Urinary bladder (tissue), 4 donors: Measurements from ENCODE around the gene RPL38. TPM values are rescaled to one million over a fixed set of nuclear protein-coding genes. Genes with fewer than 3 reads are reported as not detected.

ENCODE experiments used
- DNase-seq: peaks from one replicate; pipeline ENCODE4 v3.0.0-alpha.2; 2015; ENCODE audit errors: extremely low spot score
- H3K27ac ChIP-seq: one replicate; pipeline ENCODE4 v1.5.1; 2013; ENCODE audit warnings: low read depth, mild to moderate bottlenecking, moderate library complexity
- H3K36me3 ChIP-seq: one replicate; pipeline ENCODE4 v1.6.1; 2013; ENCODE audit warnings: mild to moderate bottlenecking, moderate library complexity; ENCODE audit not compliant: insufficient read depth
- H3K4me1 ChIP-seq: one replicate; pipeline ENCODE4 v1.6.1; 2013; ENCODE audit warnings: mild to moderate bottlenecking, moderate library complexity; ENCODE audit not compliant: insufficient read depth
- H3K4me3 ChIP-seq: one replicate; pipeline ENCODE4 v1.5.1; 2013; ENCODE audit warnings: low read depth, low read length
- WGBS: extraction: QIAGEN DNeasy Blood & Tissue Kit; methylation state at CpG from one replicate; pipeline ENCODE4 v1.1.7; 2013; 5-methylcytosine and 5-hydroxymethylcytosine counted together
- polyA plus RNA-seq: library from polyadenylated mRNA; stranded (reverse); fragments of 200-250 nt; gene quantifications from one replicate; pipeline ENCODE4 v1.2.3, GENCODE V29; 2013
- total RNA-seq: library from RNA; depleted of rRNA; stranded (reverse); fragments of >200 nt; gene quantifications from one replicate; pipeline ENCODE4 v1.2.3, GENCODE V29; 2014
- donor health status: healthy with polysubstance abuse.
- donor health status: healthy.

Gene RPL38
- total and polyA plus RNA-seq, 2 donors = 1,535 to 1,536 TPM

DNA sequence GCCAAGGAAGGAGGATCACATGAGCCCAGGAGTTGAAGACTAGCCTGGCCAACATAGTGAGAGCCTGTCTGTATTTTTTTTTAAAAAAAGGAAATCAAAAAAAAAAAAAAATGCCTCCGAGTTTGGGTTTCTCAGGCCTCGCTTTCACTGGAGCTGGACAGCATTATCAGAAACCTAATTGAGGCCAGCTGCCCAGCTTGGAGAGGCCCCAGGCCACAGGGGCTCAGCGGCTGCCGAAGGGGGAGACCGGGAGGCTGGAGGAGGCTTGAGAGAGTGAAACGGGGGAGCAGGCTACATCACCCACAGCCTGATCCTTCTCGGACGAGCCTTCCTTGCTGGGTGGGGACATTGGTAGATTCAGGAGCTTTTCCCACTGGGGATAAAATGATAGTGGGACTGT, 15.0 kb downstream of the RPL38 start:
- Histone ChIP-seq H3K4me3 (no peak overlapping the region), H3K36me3 (no peaks in the 10 kb centered on the region), H3K27ac (no peak overlapping the region), H3K4me1 (no peaks in the 10 kb centered on the region)
- DNase-seq = no peak
- WGBS = 52% methylated on average over 8 of the region's 8 CpGs

DNA sequence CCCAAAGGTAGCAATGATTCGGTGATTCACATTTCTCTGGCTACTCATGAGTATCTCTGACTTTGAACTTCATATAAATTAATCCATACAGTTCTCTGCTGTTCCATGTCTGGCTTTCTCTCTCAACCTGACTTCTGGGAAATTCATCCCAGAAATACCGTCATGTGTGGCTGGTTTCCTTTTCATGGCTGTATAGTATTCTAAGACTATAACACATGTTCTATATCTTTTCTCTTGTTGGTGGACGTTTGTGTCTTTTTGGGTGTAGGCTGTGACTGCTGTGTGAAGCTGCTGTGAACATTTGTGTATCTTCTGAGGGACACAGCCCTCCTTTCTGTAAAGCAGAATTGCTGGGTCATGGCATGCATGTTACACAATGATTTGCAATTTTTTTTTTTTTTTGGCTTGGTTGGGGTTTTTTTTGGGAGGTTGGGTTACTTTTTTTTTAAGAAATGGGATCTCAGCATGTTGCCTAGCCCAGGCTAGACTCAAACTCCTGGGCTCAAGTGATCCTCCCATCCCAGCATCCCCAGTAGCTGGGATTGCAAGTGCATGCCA, 16.2 kb downstream of the RPL38 start:
- Histone ChIP-seq H3K4me3 (no peak overlapping the region), H3K27ac (no peak overlapping the region)
- WGBS = 86% methylated on average over 3 of the region's 3 CpGs

DNA sequence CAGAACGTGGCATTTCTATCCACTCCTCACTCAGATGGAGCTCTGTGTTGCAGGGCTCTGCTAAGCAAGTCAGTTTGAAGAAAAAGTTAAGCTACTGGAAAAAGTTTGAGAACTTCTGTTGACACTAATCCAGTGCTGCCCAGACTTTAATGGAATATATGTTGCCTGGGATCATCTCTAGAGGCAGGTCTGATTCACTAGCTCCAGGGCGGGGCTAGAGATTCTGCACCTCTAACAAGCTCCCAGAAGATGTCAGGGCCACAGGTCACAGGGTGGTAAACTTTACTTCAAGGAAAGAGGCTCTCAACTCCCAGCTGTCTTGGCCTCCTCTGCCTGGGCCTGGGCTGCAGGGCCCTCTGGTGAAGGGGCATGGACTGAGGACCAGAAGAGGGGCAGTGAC, 16.7 kb downstream of the RPL38 start:
- WGBS = 90% methylated on average over 2 of the region's 2 CpGs
- no peaks in the 10 kb centered on the region for H3K4me1 ChIP-seq
- no peak overlapping the region for H3K4me3 ChIP-seq
- H3K36me3 ChIP-seq = no peaks in the 10 kb centered on the region
- H3K27ac ChIP-seq = no peak overlapping the region
- no peak for DNase-seq

More for the DNA sequence above, 16.2 kb downstream of the RPL38 start:
- no peaks in the 10 kb centered on the region for H3K4me1 ChIP-seq
- DNase-seq = no peak
- H3K36me3 ChIP-seq = no peaks in the 10 kb centered on the region

DNA sequence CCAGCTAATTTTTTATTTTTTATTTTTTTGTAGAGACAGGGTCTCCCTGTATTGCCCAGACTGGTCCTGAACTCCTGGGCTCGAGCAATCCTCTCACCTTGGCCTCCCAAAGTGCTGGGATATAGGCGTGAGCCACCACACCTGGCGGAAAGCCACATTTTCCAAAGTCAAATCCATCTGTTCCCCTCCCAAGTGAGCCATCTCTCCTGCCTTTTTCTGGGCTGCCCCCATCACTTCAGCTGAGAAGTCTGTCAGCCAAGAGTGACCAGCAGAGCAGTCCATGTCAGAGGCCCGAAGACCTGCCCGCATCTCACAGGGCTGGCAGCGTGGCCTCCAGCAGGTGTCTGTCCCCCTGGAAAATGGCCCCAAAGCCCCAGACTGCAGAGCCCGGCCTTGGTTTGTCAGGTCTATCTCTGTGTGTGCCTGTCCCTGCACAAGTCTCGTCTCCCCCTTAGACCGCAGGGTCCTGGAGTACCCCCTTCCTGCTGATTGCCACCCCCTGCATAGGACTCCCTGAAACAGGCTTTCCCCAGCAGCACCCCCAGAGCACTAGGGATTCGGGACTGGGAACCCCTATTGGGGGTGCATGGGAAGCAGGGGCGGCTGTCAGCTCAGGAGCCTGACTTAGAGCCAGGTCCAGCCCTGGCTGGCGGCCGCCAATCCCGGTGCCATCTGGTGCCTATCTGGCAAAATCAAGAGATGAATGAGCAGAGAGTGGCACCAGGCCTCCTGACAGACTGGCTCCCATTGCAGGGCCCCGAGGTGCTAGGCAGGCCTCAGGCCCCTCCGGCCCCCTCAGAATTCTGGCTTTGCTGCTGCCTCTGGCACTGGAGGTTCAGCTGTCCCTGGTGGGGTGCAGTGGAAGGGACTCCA, 17.7 kb downstream of the RPL38 start:
- H3K36me3 ChIP-seq = no peaks in the 10 kb centered on the region
- H3K4me1 ChIP-seq = no peaks in the 10 kb centered on the region
- no peak overlapping the region for H3K27ac ChIP-seq
- no peak overlapping the region for H3K4me3 ChIP-seq
- no peak for DNase-seq
- 96% methylated on average over 16 of the region's 16 CpGs for WGBS

DNA sequence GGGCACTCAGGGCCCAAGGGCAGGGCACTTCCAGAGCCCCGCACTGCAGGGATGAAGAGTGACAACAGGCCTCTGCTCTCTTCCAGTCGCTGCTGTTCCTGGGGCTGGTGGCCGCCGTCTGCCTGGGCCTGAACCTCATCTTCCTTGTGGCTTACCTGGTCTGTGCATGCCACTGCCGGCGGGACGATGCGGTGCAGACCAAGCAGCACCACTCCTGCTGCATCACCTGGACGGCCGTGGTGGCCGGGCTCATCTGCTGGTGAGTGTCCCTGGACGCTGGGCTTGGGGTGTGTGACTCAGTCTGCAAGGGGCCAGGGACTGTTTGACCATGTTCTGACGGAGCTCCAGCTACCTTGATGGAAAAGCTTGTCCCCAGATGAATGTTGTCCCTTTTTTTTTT, 18.9 kb downstream of the RPL38 start:
- Histone ChIP-seq H3K4me3 (no peak overlapping the region), H3K27ac (no peak overlapping the region), H3K4me1 (no peaks in the 10 kb centered on the region), H3K36me3 (no peaks in the 10 kb centered on the region)
- WGBS = 96% methylated on average over 13 of the region's 13 CpGs
- no peak for DNase-seq

DNA sequence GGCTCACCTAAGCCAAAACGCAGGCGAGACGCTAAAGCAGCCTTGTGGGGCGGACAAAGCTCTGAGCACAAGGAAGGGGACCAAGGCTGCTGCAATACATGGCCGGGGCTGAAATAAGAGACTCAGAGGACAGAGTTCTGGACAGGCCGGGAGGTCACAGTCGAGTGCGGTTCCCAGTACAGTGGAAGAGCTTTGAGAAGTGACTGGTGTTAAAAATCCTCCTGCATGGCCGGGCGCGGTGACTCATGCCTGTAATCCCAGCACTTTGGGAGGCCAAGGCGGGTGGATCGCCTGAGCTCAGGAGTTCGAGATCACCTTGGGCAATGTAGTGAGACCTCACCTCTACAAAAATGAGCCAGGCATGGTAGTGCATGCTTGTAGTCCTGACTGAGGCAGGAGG, 20.4 kb downstream of the RPL38 start:
- 93% methylated on average over 14 of the region's 14 CpGs for WGBS
- Histone ChIP-seq H3K4me3 (no peak overlapping the region), H3K36me3 (no peaks in the 10 kb centered on the region), H3K4me1 (no peaks in the 10 kb centered on the region), H3K27ac (no peak overlapping the region)
- no peak for DNase-seq

DNA sequence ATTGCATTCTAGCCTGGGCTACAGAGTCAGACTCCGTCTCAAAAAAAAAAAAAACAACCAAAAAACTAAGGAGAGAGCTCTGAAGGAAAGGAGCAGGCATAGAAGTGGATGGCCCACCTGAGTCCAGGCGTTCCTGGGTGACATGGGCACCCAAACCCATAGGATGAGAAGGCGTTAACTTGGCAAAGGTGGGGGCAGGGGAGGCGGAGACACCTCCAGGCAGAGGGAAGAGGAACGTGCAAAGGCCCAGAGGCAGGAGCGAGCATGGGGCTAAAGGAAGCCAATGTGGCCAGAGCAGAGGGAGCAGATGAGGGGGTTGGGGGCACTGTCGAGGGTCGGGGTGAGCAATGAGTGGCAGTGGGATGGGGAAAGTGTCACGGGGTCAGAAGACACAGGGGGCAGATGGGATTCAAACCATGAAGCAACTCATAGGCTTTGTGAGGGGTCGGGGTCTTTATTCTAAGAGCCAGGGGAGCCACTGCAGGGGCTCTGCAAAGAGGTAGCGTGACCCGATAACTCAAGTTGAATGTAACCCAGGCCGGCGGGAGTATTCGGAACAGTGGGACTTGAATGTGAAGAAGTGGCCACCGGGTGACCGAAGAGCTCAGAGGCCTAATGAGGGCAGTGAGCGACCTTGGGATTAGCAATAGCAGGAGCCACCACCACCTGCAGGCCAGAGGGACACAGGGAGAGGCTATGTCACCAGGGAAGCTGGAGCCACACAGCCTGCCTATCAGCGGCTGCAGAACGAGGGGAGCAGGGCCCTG, 21.7 kb downstream of the RPL38 start:
- no peaks in the 10 kb centered on the region for H3K36me3 ChIP-seq
- no peaks in the 10 kb centered on the region for H3K4me1 ChIP-seq
- no peak overlapping the region for H3K4me3 ChIP-seq
- DNase-seq = no peak
- WGBS = 97% methylated on average over 20 of the region's 20 CpGs
- no peak overlapping the region for H3K27ac ChIP-seq

DNA sequence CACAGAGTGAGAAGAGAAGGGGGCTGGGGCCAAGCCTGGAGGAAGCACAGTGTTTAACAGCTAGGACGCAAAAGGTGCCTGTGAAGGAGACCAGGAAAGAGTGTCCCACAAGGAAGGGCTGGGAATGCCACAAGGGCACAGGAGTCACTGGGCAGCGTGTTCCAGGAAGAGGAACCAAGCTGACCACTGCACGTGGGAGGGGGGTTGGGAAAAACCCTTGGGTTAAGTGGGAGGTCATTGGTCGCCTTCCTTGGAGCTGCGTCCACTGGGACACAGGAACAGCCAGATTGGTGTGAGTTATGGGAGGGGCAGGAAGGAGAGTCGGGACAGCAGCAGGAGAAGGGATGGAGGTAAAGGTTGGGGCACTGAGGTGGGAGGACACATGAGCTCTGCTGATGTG, 22.8 kb downstream of the RPL38 start:
- no peak overlapping the region for H3K4me3 ChIP-seq
- DNase-seq = no peak
- H3K36me3 ChIP-seq = no peaks in the 10 kb centered on the region
- 78% methylated on average over 6 of the region's 6 CpGs for WGBS
- no peaks in the 10 kb centered on the region for H3K4me1 ChIP-seq
- no peak overlapping the region for H3K27ac ChIP-seq

DNA sequence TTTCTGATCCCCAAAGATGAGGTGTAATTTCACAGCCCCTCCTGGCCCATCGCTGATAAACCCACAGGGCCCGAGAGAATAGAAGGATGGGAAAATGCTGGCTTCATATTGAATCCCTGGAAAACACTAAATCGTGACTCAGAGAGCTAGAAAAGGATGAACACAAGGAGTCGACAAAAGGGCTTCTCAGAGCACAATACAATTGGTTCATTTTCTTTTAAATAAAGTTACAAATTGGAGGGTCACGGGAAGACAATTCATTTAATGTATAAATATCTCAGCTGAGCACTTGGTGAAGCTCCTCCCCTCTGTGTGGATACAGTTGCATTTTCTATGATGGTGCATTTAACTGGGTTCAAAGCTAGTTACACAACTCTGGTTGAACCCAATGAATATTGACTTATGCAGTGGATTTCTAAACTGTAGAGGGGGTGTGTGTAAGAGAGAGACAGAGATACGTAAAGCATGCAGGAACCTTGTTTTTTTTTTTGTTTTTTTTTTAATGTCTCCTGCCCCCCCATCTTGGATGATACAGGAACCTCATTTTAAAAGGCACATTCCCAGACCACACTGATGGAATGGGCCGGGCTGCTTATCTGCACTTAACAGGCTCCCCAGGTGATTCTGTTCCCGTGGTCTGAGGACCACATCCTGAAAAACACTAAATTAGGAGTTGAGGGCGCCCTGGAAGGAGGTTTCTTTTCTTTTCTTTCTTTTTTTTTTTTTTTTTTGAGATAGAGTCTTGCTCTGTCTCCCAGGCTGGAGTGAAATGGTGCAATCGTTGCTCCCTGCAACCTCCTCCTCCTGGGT, 24.0 kb downstream of the RPL38 start:
- no peak overlapping the region for H3K4me3 ChIP-seq
- H3K36me3 ChIP-seq = no peaks in the 10 kb centered on the region
- H3K4me1 ChIP-seq = no peaks in the 10 kb centered on the region
- no peak for DNase-seq
- WGBS = 89% methylated on average over 10 of the region's 10 CpGs
- no peak overlapping the region for H3K27ac ChIP-seq

DNA sequence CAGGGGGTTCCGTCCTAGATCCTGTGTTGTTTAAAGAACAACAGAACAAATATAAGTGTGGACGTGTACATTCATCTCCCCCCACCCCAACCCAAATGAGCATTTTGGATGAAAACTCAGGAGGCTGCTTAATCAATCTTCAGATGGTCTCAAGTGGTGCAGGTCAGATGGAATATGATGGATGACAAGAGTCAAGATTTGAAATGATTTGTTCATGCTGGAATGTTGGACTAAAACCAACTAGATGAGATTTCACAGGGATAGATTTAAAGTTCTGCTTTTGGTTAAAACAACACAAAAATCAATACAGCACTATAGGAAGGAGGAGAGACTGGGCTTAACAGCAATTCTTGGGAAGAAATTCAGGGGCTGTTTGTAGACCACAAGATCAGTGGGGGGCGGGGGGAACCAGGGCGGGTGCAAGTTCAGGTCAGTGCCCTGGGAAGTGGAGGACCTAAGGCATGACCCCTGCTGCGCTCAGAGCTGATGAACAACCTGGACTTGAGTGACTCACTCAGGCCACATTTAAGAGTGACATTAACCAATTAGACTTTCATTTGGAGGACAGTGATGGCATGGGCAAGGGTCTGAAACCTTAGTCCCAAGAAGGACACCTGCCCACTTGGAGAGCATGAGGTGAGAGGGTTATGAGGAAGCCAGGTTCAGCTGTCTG, 25.0 kb downstream of the RPL38 start:
- Histone ChIP-seq H3K36me3 (no peaks in the 10 kb centered on the region), H3K4me1 (no peaks in the 10 kb centered on the region), H3K4me3 (no peak overlapping the region), H3K27ac (no peak overlapping the region)
- no peak for DNase-seq
- WGBS = 81% methylated on average over 5 of the region's 5 CpGs

DNA sequence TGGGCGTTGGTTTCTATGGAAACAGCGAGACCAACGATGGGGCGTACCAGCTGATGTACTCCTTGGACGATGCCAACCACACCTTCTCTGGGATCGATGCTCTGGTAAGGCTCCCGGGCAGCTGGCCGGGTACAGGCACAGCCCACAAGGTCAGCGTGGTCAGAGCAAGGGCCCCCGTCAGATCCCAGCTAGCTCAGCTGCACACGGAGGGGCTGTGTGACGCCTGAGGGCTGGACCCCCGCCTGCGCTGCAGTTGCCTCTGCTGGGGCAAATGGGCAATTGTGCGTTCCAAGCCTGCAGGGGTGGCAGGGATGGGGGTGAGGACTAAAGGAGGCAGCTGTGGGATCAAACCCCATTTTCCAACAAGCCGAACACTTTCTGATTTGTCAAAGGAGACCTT, 27.4 kb downstream of the RPL38 start:
- DNase-seq = no peak
- 94% methylated on average over 16 of the region's 16 CpGs for WGBS
- Histone ChIP-seq H3K4me3 (no peak overlapping the region), H3K4me1 (no peaks in the 10 kb centered on the region), H3K27ac (no peak overlapping the region), H3K36me3 (no peaks in the 10 kb centered on the region)

DNA sequence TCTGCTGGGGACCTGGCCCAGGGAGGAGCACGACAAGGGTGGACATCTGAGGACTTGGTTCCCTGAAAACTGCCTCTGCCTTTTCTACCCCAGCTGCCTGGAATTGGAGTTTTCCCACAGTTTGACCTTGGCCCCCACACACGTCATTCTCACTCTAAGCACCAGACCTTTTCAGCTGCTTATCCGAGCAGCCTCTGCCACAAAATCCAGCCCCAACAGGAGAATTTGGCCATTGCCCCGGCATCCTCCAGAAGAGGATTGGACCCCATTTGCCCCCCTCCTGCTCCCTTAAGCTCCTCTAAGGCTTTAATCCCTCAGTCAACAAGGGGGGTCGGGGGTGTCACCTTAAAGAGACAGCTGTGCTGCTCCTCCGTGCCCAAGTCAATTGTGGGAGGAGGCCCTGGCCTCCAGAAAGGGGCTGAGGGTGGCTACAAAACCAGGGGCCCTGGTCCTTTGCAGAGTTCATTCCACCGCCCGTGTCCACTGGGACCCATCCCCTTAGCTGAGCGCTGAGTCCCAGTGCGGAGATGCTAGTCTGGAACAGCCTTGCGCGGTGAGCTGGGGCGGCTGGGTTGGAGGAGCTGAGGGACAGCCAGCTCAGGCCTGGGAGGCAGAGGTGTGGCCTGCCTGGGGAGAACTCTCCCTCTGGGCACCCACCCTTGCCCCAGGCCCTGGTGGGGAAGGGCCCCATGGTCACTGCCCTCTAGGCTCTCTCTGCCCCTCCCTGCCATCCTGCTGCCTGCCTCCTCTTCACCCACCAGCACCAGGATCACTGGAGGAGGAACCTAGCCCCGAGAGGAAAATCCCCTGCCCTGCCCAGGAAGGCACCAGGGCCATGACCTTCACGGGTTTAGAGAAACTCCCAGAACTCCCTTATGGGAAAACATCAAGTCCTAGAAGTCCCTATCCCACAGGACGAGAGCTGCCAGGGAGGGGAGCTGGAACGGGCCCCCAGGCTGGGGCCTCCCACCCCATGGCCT, 28.7 kb downstream of the RPL38 start:
- no peak for DNase-seq
- 80% methylated on average over 17 of the region's 17 CpGs for WGBS

More for the DNA sequence above, 28.7 kb downstream of the RPL38 start:
- Histone ChIP-seq H3K36me3 (no peaks in the 10 kb centered on the region), H3K4me3 (no peak overlapping the region), H3K27ac (no peak overlapping the region), H3K4me1 (no peaks in the 10 kb centered on the region)
